Psoas muscle (tissue), 8 donors: ENCODE data around the gene F12. TPM values are rescaled to one million over a fixed set of nuclear protein-coding genes. Genes with fewer than 3 reads are reported as not detected.
A peak's percentile ranks its signal among the peaks of the same experiment; 100 is the strongest.
"Not testable (repeated sequence)": the region's sequence is repeated elsewhere in the genome, so short reads cannot be mapped to it uniquely, and the experiment has no call there.

Source experiments
- ATAC-seq, 4 donors: fragments of 200-7000 bp; cut with Tn5 transposase; one replicate each; pipeline ENCODE4 v1.9.1; 2020; ENCODE audit warnings: moderate library complexity in 3 of 4, mild to moderate bottlenecking in 2 of 4
- DNase-seq, 2 donors: peaks; one replicate each; pipeline ENCODE4 v3.0.0-alpha.2; 2020
- H3K27ac ChIP-seq: fragments of 200-600 bp; one replicate; pipeline ENCODE4 v1.8.0; 2022
- H3K27me3 ChIP-seq, 3 donors: fragments of 200-600 bp in 1 of 3; one replicate each; pipeline versions ENCODE4 v1.6.1 to v1.8.0; 2013 to 2022; ENCODE audit warnings: low read length in 2 of 3, mild to moderate bottlenecking in 2 of 3, moderate library complexity in 1 of 3; ENCODE audit not compliant: insufficient read depth in 3 of 3
- H3K36me3 ChIP-seq, 2 donors: fragments of 200-600 bp in 1 of 2; one replicate each; pipeline versions ENCODE4 v1.6.1 to v1.8.0; 2013 to 2022; ENCODE audit warnings: low read depth in 1 of 2, mild to moderate bottlenecking in 1 of 2, moderate library complexity in 1 of 2; ENCODE audit not compliant: insufficient read depth in 1 of 2
- H3K4me1 ChIP-seq: fragments of 200-600 bp; one replicate; pipeline ENCODE4 v1.8.0; 2022
- H3K4me3 ChIP-seq: fragments of 200-600 bp; one replicate; pipeline ENCODE4 v1.8.0; 2022; ENCODE audit warnings: mild to moderate bottlenecking
- H3K9me3 ChIP-seq: fragments of 200-600 bp; one replicate; pipeline ENCODE4 v1.8.0; 2022
- WGBS, 3 donors: extraction: QIAGEN DNeasy Blood & Tissue Kit; methylation state at CpG; one replicate each; pipeline versions ENCODE4 v1.1.6 to v1.1.7; 2013; 5-methylcytosine and 5-hydroxymethylcytosine counted together
- intact Hi-C, 2 donors: fragments of 100-400 bp; cut with DNase I; formaldehyde crosslinking; loops; one replicate each; pipeline versions ENCODE4 v1.11.0 to v1.14.2; 2022
- polyA plus RNA-seq, 3 donors: library from polyadenylated mRNA; stranded (reverse); fragments of 200-250 nt; gene quantifications; one replicate each; pipeline ENCODE4 v1.2.3, GENCODE V29; 2013
- total RNA-seq, 4 donors: library from RNA; stranded (reverse); fragmentation: NEBNext Ultra II Directional in 2 of 4; extraction: Animal tissue kit (Norgen Biotek cat#: 25700) in 2 of 4; gene quantifications; one replicate each; pipeline versions ENCODE4 v1.2.1 to v1.2.4, GENCODE V29; 2021 to 2023
- TF ChIP-seq, protein P1 (sequence below): fragments of 200-600 bp; IDR thresholded peaks from one replicate; pipeline ENCODE4 v1.8.0; 2022; ENCODE audit warnings: antibody characterized with exemption
- donor health status: healthy with polysubstance abuse.
- donor health status: DM: no; HTN: no; CAD: no; lungs with moderate emphysema.
- donor health status: Bipolar disorder and iron deficiency.
- donor health status: healthy.
- donor health status: DM: yes; HTN: yes; CAD: no.
- donor health status: DM: no; HTN: no; CAD: no.
- donor health status: DM: no; HTN: no; CAD: no.
- donor health status: DM: yes; HTN: yes; CAD: no.

Gene F12
- total and polyA plus RNA-seq, 7 donors: 0.06 to 0.81 (median 0.24) TPM; not detected in 3

DNA sequence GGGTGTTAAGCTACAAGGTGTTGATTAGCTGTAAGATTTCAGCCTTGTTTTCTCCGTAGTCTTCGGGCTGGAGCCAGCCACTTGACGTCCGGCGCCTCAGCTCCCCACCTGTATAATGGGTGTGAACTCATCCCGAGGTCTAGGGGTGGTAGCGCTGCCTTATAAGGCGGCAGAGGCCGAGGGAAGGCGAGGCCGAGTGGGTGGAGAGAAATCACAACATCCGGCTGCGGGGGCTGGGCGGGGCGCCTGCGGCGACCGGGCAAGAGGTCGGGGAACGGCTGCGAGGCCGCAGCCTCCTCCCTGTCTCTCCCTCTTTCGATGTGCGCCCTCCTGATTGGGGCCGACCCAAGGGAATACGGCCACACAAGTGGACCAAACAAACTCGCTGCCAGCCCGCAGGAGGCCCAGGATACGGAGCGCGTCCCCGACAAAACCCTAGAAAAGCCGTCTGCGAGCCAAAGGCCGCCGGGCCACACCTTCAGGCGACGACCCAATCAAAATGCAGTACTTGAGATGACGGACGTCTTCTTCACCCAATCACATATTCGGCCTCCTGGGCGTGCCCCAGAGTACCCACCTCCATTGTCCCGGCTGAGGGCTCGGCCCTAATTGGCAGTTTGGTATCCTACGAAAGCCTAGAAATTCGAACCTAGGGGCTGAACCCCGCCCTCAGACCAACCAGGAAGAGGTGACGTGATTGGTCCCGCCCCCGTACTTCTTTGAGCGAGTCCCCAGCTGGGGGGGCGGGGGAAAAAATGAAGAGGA, 16.6 kb upstream of the F12 start:
- H3K9me3 ChIP-seq: no peaks in the 10 kb centered on the region
- H3K4me3 ChIP-seq: peak overlapping the region; percentile 73
- WGBS, 3 donors: 0 to 1% (median 0%) methylated on average over 44 to 52 of the region's 52 CpGs
- peak overlapping the region; percentile 91 for H3K27ac ChIP-seq
- ATAC-seq (peak; percentile 96 to 98 (median 97)), DNase-seq (peak; percentile 100)
- intact Hi-C loops: no loop called here
- peaks cover 0 to 2% of the 10 kb centered on the region in 2 donors for H3K36me3 ChIP-seq
- peaks cover 14% of the 10 kb centered on the region for H3K4me1 ChIP-seq
- H3K27me3 ChIP-seq: no peaks in the 10 kb centered on the region
- TF ChIP-seq, protein P1, sequence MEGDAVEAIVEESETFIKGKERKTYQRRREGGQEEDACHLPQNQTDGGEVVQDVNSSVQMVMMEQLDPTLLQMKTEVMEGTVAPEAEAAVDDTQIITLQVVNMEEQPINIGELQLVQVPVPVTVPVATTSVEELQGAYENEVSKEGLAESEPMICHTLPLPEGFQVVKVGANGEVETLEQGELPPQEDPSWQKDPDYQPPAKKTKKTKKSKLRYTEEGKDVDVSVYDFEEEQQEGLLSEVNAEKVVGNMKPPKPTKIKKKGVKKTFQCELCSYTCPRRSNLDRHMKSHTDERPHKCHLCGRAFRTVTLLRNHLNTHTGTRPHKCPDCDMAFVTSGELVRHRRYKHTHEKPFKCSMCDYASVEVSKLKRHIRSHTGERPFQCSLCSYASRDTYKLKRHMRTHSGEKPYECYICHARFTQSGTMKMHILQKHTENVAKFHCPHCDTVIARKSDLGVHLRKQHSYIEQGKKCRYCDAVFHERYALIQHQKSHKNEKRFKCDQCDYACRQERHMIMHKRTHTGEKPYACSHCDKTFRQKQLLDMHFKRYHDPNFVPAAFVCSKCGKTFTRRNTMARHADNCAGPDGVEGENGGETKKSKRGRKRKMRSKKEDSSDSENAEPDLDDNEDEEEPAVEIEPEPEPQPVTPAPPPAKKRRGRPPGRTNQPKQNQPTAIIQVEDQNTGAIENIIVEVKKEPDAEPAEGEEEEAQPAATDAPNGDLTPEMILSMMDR: no peak

DNA sequence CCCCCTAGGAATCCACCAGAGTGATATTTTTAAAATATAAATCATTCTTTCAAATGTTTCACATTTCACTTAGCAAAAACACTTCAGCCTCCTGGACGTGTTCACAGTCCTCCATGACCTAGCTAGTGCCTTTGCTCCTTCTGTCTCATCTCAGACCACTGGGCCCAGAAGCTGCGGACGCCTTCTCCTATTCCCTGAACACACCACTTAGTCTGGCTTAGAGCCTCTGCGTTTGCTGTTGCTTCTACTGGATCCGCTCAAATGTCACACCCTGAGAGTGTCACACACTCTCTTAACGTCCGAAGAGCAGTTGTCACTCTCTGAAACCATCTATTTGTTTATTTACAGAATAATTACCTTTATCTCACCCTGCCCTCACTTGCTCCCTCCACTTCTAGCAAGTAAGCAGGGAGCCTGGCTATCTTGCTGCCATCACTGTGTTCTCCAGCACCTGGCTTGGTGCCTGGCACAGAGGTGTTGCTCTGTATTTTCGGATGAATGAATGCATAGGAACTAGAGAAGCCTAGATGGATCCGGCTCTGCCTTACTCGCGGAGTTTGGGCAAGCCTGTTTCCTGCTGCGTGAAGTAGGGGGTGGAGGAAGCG, 15.9 kb upstream of the F12 start:
- no peak for DNase-seq
- no peaks in the 10 kb centered on the region for H3K9me3 ChIP-seq
- no peak for ATAC-seq
- peaks cover 14% of the 10 kb centered on the region for H3K4me1 ChIP-seq
- H3K27me3 ChIP-seq: no peaks in the 10 kb centered on the region
- peak overlapping the region; percentile 91 for H3K27ac ChIP-seq
- intact Hi-C loops: no loop called here
- H3K4me3 ChIP-seq: peak overlapping the region; percentile 73
- TF ChIP-seq, protein P1: no peak
- WGBS, 3 donors: 48 to 60% (median 54%) methylated on average over 13 of the region's 13 CpGs
- H3K36me3 ChIP-seq: no peaks in the 10 kb centered on the region

DNA sequence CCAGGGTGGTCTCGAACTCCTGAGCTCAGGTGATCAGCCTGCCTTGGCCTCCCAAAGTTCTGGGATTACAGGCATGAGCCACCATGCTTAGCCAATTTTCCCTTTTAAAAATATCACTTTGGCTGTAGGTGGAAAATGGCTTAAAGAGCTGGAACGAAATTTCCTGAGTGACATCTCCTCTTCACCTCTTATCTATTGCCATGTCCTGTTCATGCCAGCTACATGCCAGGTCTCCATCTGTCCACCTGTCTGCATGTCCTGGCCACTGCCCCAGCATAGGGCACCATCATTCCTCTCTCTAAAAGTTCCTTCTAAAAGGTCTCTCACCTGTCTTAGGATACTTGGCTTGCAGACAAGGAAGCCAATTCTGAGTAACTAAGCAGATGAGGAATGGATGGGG, 14.3 kb upstream of the F12 start:
- WGBS, 3 donors: 83 to 88% (median 86%) methylated on average over 2 of the region's 2 CpGs
- H3K27ac ChIP-seq: no peak overlapping the region
- H3K36me3 ChIP-seq: no peaks in the 10 kb centered on the region
- no peak overlapping the region for H3K4me3 ChIP-seq
- peaks cover 14% of the 10 kb centered on the region for H3K4me1 ChIP-seq
- intact Hi-C loops: no loop called here
- no peaks in the 10 kb centered on the region for H3K27me3 ChIP-seq
- DNase-seq (no peak), ATAC-seq (no peak)
- TF ChIP-seq, protein P1: no peak
- no peaks in the 10 kb centered on the region for H3K9me3 ChIP-seq

DNA sequence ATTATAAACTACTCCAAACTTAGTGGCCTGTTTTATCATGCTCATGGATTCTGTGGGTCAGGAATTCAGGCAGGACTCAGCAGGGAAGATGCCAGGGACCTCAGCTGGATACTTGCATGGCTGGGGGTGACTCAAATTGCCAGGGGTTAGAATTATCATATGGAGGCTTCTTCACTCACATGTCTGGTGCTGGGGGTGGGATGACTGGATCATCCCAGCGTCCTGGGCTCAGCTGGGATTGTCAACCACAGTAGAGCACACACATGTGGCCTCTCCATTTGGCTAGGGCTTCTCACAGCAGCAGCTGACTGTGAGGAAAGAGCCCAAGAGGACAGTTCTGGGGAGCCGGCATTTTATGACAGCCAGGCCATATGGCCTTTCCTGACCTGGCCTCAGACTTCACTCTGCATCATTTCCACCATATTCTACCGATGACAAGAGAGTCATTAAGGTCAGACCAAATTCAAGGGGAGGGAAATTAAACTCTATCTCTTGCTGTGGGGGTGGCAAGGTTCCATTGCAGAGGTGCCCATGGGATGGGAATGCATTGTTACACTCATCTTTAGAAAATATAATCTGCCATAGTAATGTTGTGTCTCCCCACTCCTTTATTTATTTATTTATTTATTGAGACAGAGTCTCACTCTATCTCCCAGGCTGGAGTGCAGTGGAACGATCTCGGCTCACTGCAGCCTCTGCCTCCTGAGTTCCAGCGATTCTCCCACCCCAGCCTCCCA, 11.9 kb upstream of the F12 start:
- Histone ChIP-seq H3K4me1 (no peaks in the 10 kb centered on the region), H3K9me3 (no peaks in the 10 kb centered on the region), H3K36me3 (no peaks in the 10 kb centered on the region), H3K27me3 (no peaks in the 10 kb centered on the region), H3K27ac (no peak overlapping the region), H3K4me3 (no peak overlapping the region)
- TF ChIP-seq, protein P1: no peak
- WGBS, 3 donors: 59 to 64% (median 59%) methylated on average over 6 of the region's 6 CpGs
- intact Hi-C loops: no loop called here
- DNase-seq (no peak), ATAC-seq (no peak)

DNA sequence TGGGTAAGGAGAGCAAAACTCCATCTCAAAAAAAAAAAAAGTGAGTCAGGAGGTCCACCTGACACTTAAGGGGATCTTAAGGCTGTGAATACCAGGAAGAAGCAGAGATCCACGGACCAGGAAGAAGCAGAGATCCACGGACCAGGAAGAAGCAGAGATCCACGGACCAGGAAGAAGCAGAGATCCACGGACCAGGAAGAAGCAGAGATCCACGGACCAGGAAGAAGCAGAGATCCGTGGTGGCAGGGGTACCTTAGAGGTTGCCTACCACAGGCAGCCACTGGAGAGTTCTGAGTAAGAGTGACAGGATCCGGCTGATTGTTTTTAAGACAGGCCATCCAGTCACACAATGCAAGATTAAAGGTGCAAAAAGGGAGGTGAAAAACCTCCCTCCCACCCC, 11.1 kb upstream of the F12 start:
- WGBS, 3 donors: 74 to 82% (median 75%) methylated on average over 7 of the region's 7 CpGs
- ATAC-seq, H3K4me3 ChIP-seq, H3K4me1 ChIP-seq, H3K9me3 ChIP-seq, DNase-seq, intact Hi-C loops, H3K27me3 ChIP-seq, H3K36me3 ChIP-seq, H3K27ac ChIP-seq: not testable (repeated sequence)
